Endodermal cell (in vitro differentiated cells): ENCODE results near the gene DSN1. TPM values are rescaled to one million over a fixed set of nuclear protein-coding genes. Genes with fewer than 3 reads are reported as not detected.

Experiments used
- DNase-seq: peaks from one replicate; pipeline ENCODE4 v3.0.0-alpha.2; 2017
- H3K27ac ChIP-seq: 2 replicates; pipeline ENCODE4 v1.5.1; 2013; ENCODE audit warnings: mild to moderate bottlenecking, low read depth, low read length, moderate library complexity
- H3K27me3 ChIP-seq: 2 replicates; pipeline ENCODE4 v1.6.1; 2013; ENCODE audit warnings: mild to moderate bottlenecking, low read length, moderate library complexity; ENCODE audit not compliant: insufficient read depth, control insufficient read depth, poor library complexity, severe bottlenecking
- H3K36me3 ChIP-seq: 2 replicates; pipeline ENCODE4 v1.7.0; 2013; ENCODE audit warnings: mild to moderate bottlenecking, low read length, moderate library complexity; ENCODE audit not compliant: control insufficient read depth, insufficient read depth
- H3K4me1 ChIP-seq: one replicate; pipeline ENCODE4 v1.7.0; 2013; ENCODE audit warnings: low read length; ENCODE audit not compliant: control insufficient read depth, insufficient read depth
- H3K4me3 ChIP-seq: 2 replicates; pipeline ENCODE4 v1.5.1; 2013; ENCODE audit warnings: mild to moderate bottlenecking, low read length, moderate library complexity
- H3K9ac ChIP-seq: 2 replicates; pipeline ENCODE4 v1.6.1; 2013; ENCODE audit warnings: mild to moderate bottlenecking, low read length, moderate library complexity; ENCODE audit not compliant: poor library complexity, severe bottlenecking; ENCODE audit errors: extremely low read depth
- H3K9me3 ChIP-seq: 2 replicates; pipeline ENCODE4 v1.6.1; 2013; ENCODE audit warnings: mild to moderate bottlenecking, low read length, moderate library complexity; ENCODE audit not compliant: control insufficient read depth
- H3K27ac Mint-ChIP-seq: 2 replicates; pipeline ENCODE4 v1.8.0; 2020; ENCODE audit warnings: mixed read lengths
- H3K27me3 Mint-ChIP-seq: 2 replicates; pipeline ENCODE4 v1.8.0; 2021; ENCODE audit warnings: mild to moderate bottlenecking, mixed read lengths; ENCODE audit not compliant: insufficient read depth
- H3K36me3 Mint-ChIP-seq: 2 replicates; pipeline ENCODE4 v1.8.0; 2020; ENCODE audit warnings: low read depth, mixed read lengths
- H3K4me1 Mint-ChIP-seq: 2 replicates; pipeline ENCODE4 v1.8.0; 2020; ENCODE audit warnings: mixed read lengths
- H3K4me3 Mint-ChIP-seq: 2 replicates; pipeline ENCODE4 v1.8.0; 2020; ENCODE audit warnings: mild to moderate bottlenecking, moderate library complexity, mixed read lengths
- H3K9me3 Mint-ChIP-seq: 2 replicates; pipeline ENCODE4 v1.8.0; 2020; ENCODE audit warnings: mild to moderate bottlenecking, mixed read lengths
- CTCF ChIP-seq: fragments of 200-600 bp; sonication (generic); conservative IDR thresholded peaks from 2 replicates; pipeline ENCODE4 v1.5.0; 2021; ENCODE audit warnings: antibody characterized with exemption, mild to moderate bottlenecking
- WGBS, 2 experiments: methylation state at CpG; one replicate each; pipeline versions ENCODE4 v1.1.5 to v1.1.7; 2013; ENCODE audit warnings: missing lambda C conversion rate in 2 of 2, mixed read lengths in 1 of 2; ENCODE audit not compliant: insufficient coverage in 1 of 2, insufficient read length in 1 of 2; 5-methylcytosine and 5-hydroxymethylcytosine counted together
- total RNA-seq, 2 donors: library from RNA; stranded (reverse); fragmentation: NEBNext Ultra II Directional in 1 of 2; extraction: Animal tissue kit (Norgen Biotek cat#: 25700) in 1 of 2; gene quantifications; 2 replicates in 1 of 2; 3 replicates in 1 of 2; pipeline ENCODE4 v1.2.1, GENCODE V29; 2021

Gene DSN1
- total RNA-seq, 2 donors from 2014 or later: 21.4 to 32.4 TPM

GRCh38 chr20:36817496-36817895, 43.9 kb upstream of the DSN1 start:
- H3K27me3 ChIP-seq: no peaks in the 10 kb centered on the region
- no peak overlapping the region for H3K27ac ChIP-seq
- H3K27me3 Mint-ChIP-seq: no peaks in the 10 kb centered on the region
- peaks cover 5% of the 10 kb centered on the region for H3K4me1 ChIP-seq
- WGBS, 2 experiments: 90 to 93% methylated on average over 2 to 3 of the region's 3 CpGs
- H3K9ac ChIP-seq: no peak overlapping the region
- no peak overlapping the region for H3K27ac Mint-ChIP-seq
- H3K4me3 Mint-ChIP-seq: no peak overlapping the region
- no peak for DNase-seq
- peaks cover 42% of the 10 kb centered on the region for H3K36me3 ChIP-seq
- H3K4me1 Mint-ChIP-seq: peaks cover 27% of the 10 kb centered on the region
- H3K9me3 ChIP-seq: no peaks in the 10 kb centered on the region
- no peaks in the 10 kb centered on the region for H3K9me3 Mint-ChIP-seq
- H3K36me3 Mint-ChIP-seq: peaks cover 46% of the 10 kb centered on the region
- TF ChIP-seq CTCF: no peak
- no peak overlapping the region for H3K4me3 ChIP-seq

GRCh38 chr20:36815454-36816091, 42.0 kb upstream of the DSN1 start:
- Histone ChIP-seq H3K27me3 (no peaks in the 10 kb centered on the region), H3K4me1 (no peaks in the 10 kb centered on the region), H3K36me3 (peaks cover 61% of the 10 kb centered on the region), H3K4me3 (no peak overlapping the region), H3K9ac (no peak overlapping the region), H3K9me3 (no peaks in the 10 kb centered on the region), H3K27ac (no peak overlapping the region)
- Mint-ChIP-seq H3K9me3 (no peaks in the 10 kb centered on the region), H3K27me3 (no peaks in the 10 kb centered on the region), H3K36me3 (peaks cover 55% of the 10 kb centered on the region), H3K4me3 (no peak overlapping the region), H3K27ac (no peak overlapping the region), H3K4me1 (peaks cover 22% of the 10 kb centered on the region)
- WGBS, 2 experiments: 94 to 97% methylated on average over 28 to 49 of the region's 49 CpGs
- peak; percentile 77 for DNase-seq
- TF ChIP-seq CTCF: peak; percentile 50

GRCh38 chr20:36812594-36813463, 39.3 kb upstream of the DSN1 start:
- peaks cover 66% of the 10 kb centered on the region for H3K36me3 Mint-ChIP-seq
- no peak overlapping the region for H3K27ac ChIP-seq

More at GRCh38 chr20:36812594-36813463, 39.3 kb upstream of the DSN1 start:
- Mint-ChIP-seq H3K9me3 (no peaks in the 10 kb centered on the region), H3K27me3 (no peaks in the 10 kb centered on the region), H3K4me1 (peaks cover 14% of the 10 kb centered on the region), H3K4me3 (no peak overlapping the region), H3K27ac (peak overlapping the region; percentile 82)
- Histone ChIP-seq H3K36me3 (peaks cover 73% of the 10 kb centered on the region), H3K4me3 (no peak overlapping the region), H3K27me3 (no peaks in the 10 kb centered on the region), H3K4me1 (no peaks in the 10 kb centered on the region), H3K9me3 (no peaks in the 10 kb centered on the region), H3K9ac (no peak overlapping the region)
- no peak for DNase-seq
- 86 to 97% methylated on average over 6 to 14 of the region's 14 CpGs for WGBS, 2 experiments
- peak; percentile 47 for TF ChIP-seq CTCF
